Liver (tissue), 9 donors: Measurements from ENCODE around the gene TSC22D2. TPM values are rescaled to one million over a fixed set of nuclear protein-coding genes. Genes with fewer than 3 reads are reported as not detected.
A peak's percentile ranks its signal among the peaks of the same experiment; 100 is the strongest.

ENCODE experiments used
- DNase-seq: peaks from one replicate; pipeline ENCODE4 v3.0.0-alpha.2; 2017; ENCODE audit warnings: low spot score
- H3K27ac ChIP-seq, 2 donors: one replicate each; pipeline ENCODE4 v1.7.0; 2013; ENCODE audit warnings: inconsistent platforms in 2 of 2, low read length in 2 of 2, control low read depth in 1 of 2, low read depth in 1 of 2, mild to moderate bottlenecking in 1 of 2
- H3K27me3 ChIP-seq, 4 donors: one replicate each; pipeline versions ENCODE4 v1.6.1 to v1.7.0; 2013; ENCODE audit warnings: low read length in 3 of 4, inconsistent platforms in 1 of 4, mild to moderate bottlenecking in 1 of 4, moderate library complexity in 1 of 4; ENCODE audit not compliant: control insufficient read depth in 4 of 4, insufficient read depth in 4 of 4
- H3K36me3 ChIP-seq, 4 donors: one replicate each; pipeline versions ENCODE4 v1.6.1 to v1.7.0; 2013; ENCODE audit warnings: low read length in 3 of 4, mild to moderate bottlenecking in 3 of 4, low read depth in 1 of 4, moderate library complexity in 1 of 4; ENCODE audit not compliant: control insufficient read depth in 4 of 4, insufficient read depth in 3 of 4
- H3K4me1 ChIP-seq, 4 donors: one replicate each; pipeline versions ENCODE4 v1.6.1 to v1.7.0; 2013; ENCODE audit warnings: low read length in 3 of 4, mild to moderate bottlenecking in 3 of 4, moderate library complexity in 1 of 4; ENCODE audit not compliant: control insufficient read depth in 4 of 4, insufficient read depth in 4 of 4
- H3K4me3 ChIP-seq, 3 donors: one replicate each; pipeline versions ENCODE4 v1.6.1 to v1.7.0; 2013; ENCODE audit warnings: low read length in 3 of 3, control low read depth in 1 of 3, low read depth in 1 of 3, mild to moderate bottlenecking in 1 of 3
- H3K9ac ChIP-seq, 2 donors: one replicate each; pipeline ENCODE4 v1.7.0; 2013; ENCODE audit warnings: low read length in 2 of 2, mild to moderate bottlenecking in 2 of 2, moderate library complexity in 2 of 2, control low read depth in 1 of 2, low read depth in 1 of 2
- H3K9me3 ChIP-seq, 4 donors: one replicate each; pipeline versions ENCODE4 v1.6.1 to v1.7.0; 2013; ENCODE audit warnings: low read length in 3 of 4; ENCODE audit not compliant: control insufficient read depth in 4 of 4
- CTCF ChIP-seq: fragments of 150-350 bp; IDR thresholded peaks from 2 replicates; pipeline ENCODE4 v1.5.1; 2017; ENCODE audit warnings: improper control_type of control experiment, low read depth, low read length; ENCODE audit not compliant: missing input control
- EGR1 ChIP-seq, 2 donors: IDR thresholded peaks; 2 replicates each; pipeline ENCODE4 v1.6.1; 2016 to 2018; ENCODE audit warnings: antibody characterized with exemption in 2 of 2, low read depth in 2 of 2
- FOXA1 ChIP-seq: IDR thresholded peaks from 2 replicates; pipeline ENCODE4 v1.6.1; 2016; ENCODE audit warnings: antibody characterized with exemption
- FOXA2 ChIP-seq: IDR thresholded peaks from 2 replicates; pipeline ENCODE4 v1.6.1; 2016; ENCODE audit warnings: antibody characterized with exemption
- GABPA ChIP-seq, 2 donors: IDR thresholded peaks in 1 of 2; conservative IDR thresholded peaks in 1 of 2; 2 replicates each; pipeline ENCODE4 v1.6.1; 2016; ENCODE audit warnings: antibody characterized with exemption in 2 of 2, mild to moderate bottlenecking in 1 of 2, moderate library complexity in 1 of 2
- HNF4A ChIP-seq, 2 donors: conservative IDR thresholded peaks; 2 replicates each; pipeline ENCODE4 v1.6.1; 2016; ENCODE audit warnings: antibody characterized with exemption in 2 of 2, mild to moderate bottlenecking in 2 of 2
- JUND ChIP-seq, 2 donors: IDR thresholded peaks; 2 replicates each; pipeline ENCODE4 v1.6.1; 2016; ENCODE audit warnings: antibody characterized with exemption in 2 of 2
- MAX ChIP-seq: IDR thresholded peaks from 2 replicates; pipeline ENCODE4 v1.6.1; 2016; ENCODE audit warnings: antibody characterized with exemption
- NR2F2 ChIP-seq: IDR thresholded peaks from 2 replicates; pipeline ENCODE4 v1.6.1; 2016; ENCODE audit warnings: antibody characterized with exemption
- RAD21 ChIP-seq, 2 donors: IDR thresholded peaks; 2 replicates each; pipeline ENCODE4 v1.6.1; 2016; ENCODE audit warnings: antibody characterized with exemption in 2 of 2, mild to moderate bottlenecking in 2 of 2
- REST ChIP-seq: IDR thresholded peaks from 2 replicates; pipeline ENCODE4 v1.6.1; 2016; ENCODE audit warnings: antibody characterized with exemption, mild to moderate bottlenecking
- RXRA ChIP-seq, 2 donors: IDR thresholded peaks; 2 replicates each; pipeline ENCODE4 v1.6.1; 2017 to 2018; ENCODE audit warnings: antibody characterized with exemption in 2 of 2, mild to moderate bottlenecking in 1 of 2
- SP1 ChIP-seq: IDR thresholded peaks from 2 replicates; pipeline ENCODE4 v1.6.1; 2018; ENCODE audit warnings: antibody characterized with exemption, mild to moderate bottlenecking
- TAF1 ChIP-seq: conservative IDR thresholded peaks from 2 replicates; pipeline ENCODE4 v1.6.1; 2016; ENCODE audit warnings: antibody characterized with exemption, mild to moderate bottlenecking
- YY1 ChIP-seq: IDR thresholded peaks from 2 replicates; pipeline ENCODE4 v1.6.1; 2016; ENCODE audit warnings: antibody characterized with exemption, mild to moderate bottlenecking
- WGBS: extraction: QIAGEN DNeasy Blood & Tissue Kit; methylation state at CpG from one replicate; pipeline ENCODE4 v1.1.7; 2013; 5-methylcytosine and 5-hydroxymethylcytosine counted together
- polyA plus RNA-seq, 2 donors: library from polyadenylated mRNA; stranded (reverse) in 1 of 2; unstranded in 1 of 2; fragments of 200-250 nt in 1 of 2; fragments of >200 nt in 1 of 2; fragmentation: Nextera tagmentation in 1 of 2; extraction: Ambion mirVana in 1 of 2; gene quantifications; one replicate each; pipeline versions ENCODE4 v1.2.1 to v1.2.3, GENCODE V29; 2013 to 2015
- total RNA-seq, 2 donors: library from RNA; depleted of rRNA; stranded (reverse); fragments of >200 nt; gene quantifications; one replicate each; pipeline ENCODE4 v1.2.3, GENCODE V29; 2014
- donor health status: healthy.
- donor health status: healthy.
- donor health status: healthy.
- donor health status: healthy.
- donor health status: healthy.

TSC22D2 gene
- total and polyA plus RNA-seq, 4 donors, result 4.0 to 9.6 (median 7.8) TPM

- H3K4me3 ChIP-seq, result no peak overlapping the region
- H3K27me3 ChIP-seq, result no peaks in the 10 kb centered on the region
- no peak for DNase-seq
- peaks cover 0 to 2% (median 0%) of the 10 kb centered on the region in 4 donors for H3K9me3 ChIP-seq
- no peaks in the 10 kb centered on the region for H3K36me3 ChIP-seq
- H3K4me1 ChIP-seq, result no peaks in the 10 kb centered on the region
- H3K27ac ChIP-seq, result no peak overlapping the region
- TF ChIP-seq FOXA2, result no peak
- TF ChIP-seq HNF4A (conservative IDR thresholded peaks at IDR 0.05), result no peak
- TF ChIP-seq NR2F2, result no peak
- no peak for TF ChIP-seq YY1
- no peak for TF ChIP-seq MAX
- H3K9ac ChIP-seq, result no peak overlapping the region
Measured at GRCh38 chr3:150483226-150483625, 75.1 kb downstream of the TSC22D2 start.

- no peak for TF ChIP-seq HNF4A (conservative IDR thresholded peaks at IDR 0.05)
- Histone ChIP-seq H3K36me3 (no peaks in the 10 kb centered on the region), H3K4me3 (no peak overlapping the region), H3K9me3 (peaks cover 0 to 2% (median 0%) of the 10 kb centered on the region in 4 donors), H3K27ac (no peak overlapping the region), H3K4me1 (no peaks in the 10 kb centered on the region), H3K27me3 (no peaks in the 10 kb centered on the region), H3K9ac (no peak overlapping the region)
- no peak for DNase-seq
- WGBS, result 96% methylated on average over 1 of the region's 1 CpG
Measured at GRCh38 chr3:150484410-150484809, 76.3 kb downstream of the TSC22D2 start.

- 95% methylated on average over 2 of the region's 2 CpGs for WGBS
- H3K9me3 ChIP-seq, result peaks cover 0 to 2% (median 0%) of the 10 kb centered on the region in 4 donors
- H3K27ac ChIP-seq, result no peak overlapping the region
- no peak overlapping the region for H3K9ac ChIP-seq
- H3K4me3 ChIP-seq, result no peak overlapping the region
- no peaks in the 10 kb centered on the region for H3K4me1 ChIP-seq
- DNase-seq, result no peak
- no peaks in the 10 kb centered on the region for H3K36me3 ChIP-seq
- H3K27me3 ChIP-seq, result no peaks in the 10 kb centered on the region
- TF ChIP-seq TAF1 (no peak), GABPA (IDR thresholded peaks at IDR 0.05 in 1 of 2, conservative IDR thresholded peaks at IDR 0.05 in 1 of 2) (no peak), RXRA (IDR thresholded peaks at IDR 0.05) (no peak), NR2F2 (no peak), HNF4A (conservative IDR thresholded peaks at IDR 0.05) (no peak), JUND (IDR thresholded peaks at IDR 0.05) (no peak), RAD21 (IDR thresholded peaks at IDR 0.05) (no peak), MAX (no peak)
Measured at GRCh38 chr3:150488867-150489266, 80.8 kb downstream of the TSC22D2 start.

- Histone ChIP-seq H3K9me3 (peaks cover 0 to 2% (median 0%) of the 10 kb centered on the region in 4 donors), H3K4me3 (no peak overlapping the region), H3K4me1 (no peaks in the 10 kb centered on the region), H3K27me3 (no peaks in the 10 kb centered on the region), H3K36me3 (no peaks in the 10 kb centered on the region), H3K9ac (no peak overlapping the region), H3K27ac (no peak overlapping the region)
- WGBS, result 96% methylated on average over 2 of the region's 2 CpGs
- DNase-seq, result no peak
- TF ChIP-seq HNF4A (conservative IDR thresholded peaks at IDR 0.05) (peak in 1 of 2 donors; percentile 36), FOXA1 (no peak), REST (no peak), EGR1 (IDR thresholded peaks at IDR 0.05; ENCODE audit: low read depth in 2 of 2) (no peak), CTCF (no peak), NR2F2 (no peak), YY1 (no peak), GABPA (IDR thresholded peaks at IDR 0.05 in 1 of 2, conservative IDR thresholded peaks at IDR 0.05 in 1 of 2) (no peak), TAF1 (no peak), SP1 (no peak)
Measured at GRCh38 chr3:150490277-150490986, 82.3 kb downstream of the TSC22D2 start.
